SK-N-SH (cell line): ENCODE data around the gene NAT9. TPM values are rescaled to one million over a fixed set of nuclear protein-coding genes. Genes with fewer than 3 reads are reported as not detected.
A peak's percentile ranks its signal among the peaks of the same experiment; 100 is the strongest.

Experiments used
- CTCF ChIA-PET: fragments of 300-600, 350-600 bp; formaldehyde crosslinking; extraction: SDS; loops from one replicate; lab custom pipeline; 2021; lab: Yijun Ruan, JAX
- POLR2A ChIA-PET: fragments of 350-600 bp; sonication (Branson Sonifier 250); formaldehyde crosslinking; extraction: SDS; loops from one replicate; lab custom pipeline; 2020; ENCODE audit warnings: antibody characterized with exemption, inconsistent platforms; lab: Yijun Ruan, JAX
- DNase-seq: peaks from one replicate; pipeline ENCODE4 v3.0.0; 2012
- H2AFZ ChIP-seq: fragments of 200-600 bp; sonication (generic); 2 replicates; pipeline ENCODE4 v1.8.1; 2016; ENCODE audit warnings: antibody characterized with exemption, mild to moderate bottlenecking, low read depth
- H3F3A ChIP-seq: fragments of 200-600 bp; sonication (generic); replicated peaks from 2 replicates; pipeline ENCODE3; 2016; ENCODE audit warnings: antibody characterized with exemption, mild to moderate bottlenecking; ENCODE audit not compliant: insufficient read depth
- H3K27ac ChIP-seq, 2 experiments: fragments of 200-500 bp in 1 of 2; fragments of 200-600 bp in 1 of 2; sonication (Bioruptor generic) in 1 of 2; sonication (generic), shearing (Covaris generic) in 1 of 2; 2 replicates each; pipeline versions ENCODE4 v1.5.1 to v1.6.1; 2014 to 2016; ENCODE audit warnings: low read depth in 2 of 2, inconsistent platforms in 1 of 2, low read length in 1 of 2, mild to moderate bottlenecking in 1 of 2, mixed read lengths in 1 of 2
- H3K27me3 ChIP-seq: fragments of 200-600 bp; sonication (generic), shearing (Covaris generic); 2 replicates; pipeline ENCODE4 v1.6.1; 2016; ENCODE audit warnings: mixed run types; ENCODE audit not compliant: insufficient read depth
- H3K36me3 ChIP-seq, 2 experiments: fragments of 200-500 bp in 1 of 2; fragments of 200-600 bp in 1 of 2; sonication (Bioruptor generic) in 1 of 2; sonication (generic) in 1 of 2; replicated peaks in 1 of 2; 2 replicates each; pipeline versions ENCODE3 to v1.5.1; 2014 to 2016; ENCODE audit warnings: low read length in 1 of 2, mild to moderate bottlenecking in 1 of 2; ENCODE audit not compliant: insufficient read depth in 2 of 2, control insufficient read depth in 1 of 2
- H3K4me1 ChIP-seq, 2 experiments: fragments of 200-500 bp in 1 of 2; fragments of 200-600 bp in 1 of 2; sonication (Bioruptor generic) in 1 of 2; sonication (generic), shearing (Covaris generic) in 1 of 2; 2 replicates each; pipeline versions ENCODE4 v1.5.1 to v1.6.1; 2014 to 2016; ENCODE audit warnings: low read depth in 1 of 2, low read length in 1 of 2, mixed run types in 1 of 2; ENCODE audit not compliant: insufficient read depth in 2 of 2, control insufficient read depth in 1 of 2
- H3K4me2 ChIP-seq: fragments of 200-600 bp; sonication (generic), shearing (Covaris generic); 2 replicates; pipeline ENCODE4 v1.6.1; 2017; ENCODE audit warnings: mixed run types
- H3K4me3 ChIP-seq, 2 experiments: fragments of 200-500 bp in 1 of 2; fragments of 200-600 bp in 1 of 2; sonication (Bioruptor generic) in 1 of 2; sonication (generic), shearing (Covaris generic) in 1 of 2; 2 replicates each; pipeline versions ENCODE4 v1.5.1 to v1.8.1; 2014 to 2016; ENCODE audit warnings: low read depth in 2 of 2, inconsistent platforms in 1 of 2, low read length in 1 of 2, mild to moderate bottlenecking in 1 of 2, mixed read lengths in 1 of 2, moderate library complexity in 1 of 2
- H3K79me2 ChIP-seq: fragments of 200-600 bp; sonication (generic); 2 replicates; pipeline ENCODE4 v1.8.1; 2017; ENCODE audit warnings: mild to moderate bottlenecking; ENCODE audit not compliant: insufficient read depth
- H3K9ac ChIP-seq: fragments of 200-600 bp; sonication (generic); 2 replicates; pipeline ENCODE4 v1.6.1; 2017; ENCODE audit warnings: mixed run types
- H3K9me2 ChIP-seq: fragments of 200-600 bp; sonication (generic); 2 replicates; pipeline ENCODE4 v1.6.1; 2017; ENCODE audit warnings: mixed run types
- H3K9me3 ChIP-seq: fragments of 200-600 bp; sonication (generic); 2 replicates; pipeline ENCODE4 v1.6.1; 2017; ENCODE audit warnings: mixed run types, mild to moderate bottlenecking, moderate library complexity
- H4K20me1 ChIP-seq: fragments of 200-600 bp; sonication (generic); 2 replicates; pipeline ENCODE4 v1.6.1; 2017; ENCODE audit warnings: mild to moderate bottlenecking, mixed run types; ENCODE audit not compliant: insufficient read depth
- GATA2 ChIP-seq: sonication (generic); formaldehyde crosslinking; IDR thresholded peaks from 2 replicates; pipeline ENCODE4 v1.5.0; 2020; ENCODE audit warnings: mild to moderate bottlenecking, missing genetic modification reagents
- RAD21 ChIP-seq: IDR thresholded peaks from 2 replicates; pipeline ENCODE4 v1.6.1; 2012; ENCODE audit warnings: mild to moderate bottlenecking, low read length
- SMC3 ChIP-seq: IDR thresholded peaks from 2 replicates; pipeline ENCODE4 v1.6.1; 2012; ENCODE audit warnings: low read depth, low read length, improper control_type of control experiment
- TEAD4 ChIP-seq: IDR thresholded peaks from 2 replicates; pipeline ENCODE4 v1.4.0; 2012; ENCODE audit warnings: mild to moderate bottlenecking, borderline replicate concordance; ENCODE audit not compliant: insufficient read depth
- WGBS: methylation state at CpG from one replicate; pipeline ENCODE4 v1.1.6; 2017; ENCODE audit warnings: low lambda C conversion rate; 5-methylcytosine and 5-hydroxymethylcytosine counted together
- polyA plus RNA-seq, 3 experiments: library from polyadenylated mRNA; depleted of rRNA; stranded (reverse); fragments of >200 nt; gene quantifications; 2 replicates each; pipeline ENCODE4 v1.2.3, GENCODE V29; 2012
- TF ChIP-seq, protein P1 (sequence below): fragments of 200-600 bp; sonication (generic); IDR thresholded peaks from 2 replicates; pipeline ENCODE4 v1.6.1; 2017; ENCODE audit warnings: antibody characterized with exemption, mild to moderate bottlenecking, moderate library complexity
- TF ChIP-seq, protein P2 (sequence below): IDR thresholded peaks from 2 replicates; pipeline ENCODE4 v1.4.0; 2012; ENCODE audit warnings: low read depth, borderline replicate concordance
- TF ChIP-seq, protein P3 (sequence below): IDR thresholded peaks from 2 replicates; pipeline ENCODE4 v1.4.0; 2012; ENCODE audit warnings: low read depth, borderline replicate concordance

Gene NAT9
- polyA plus RNA-seq, 1 of the 3 experiments (the other 2 are of a cell fraction), result 117 TPM

DNA sequence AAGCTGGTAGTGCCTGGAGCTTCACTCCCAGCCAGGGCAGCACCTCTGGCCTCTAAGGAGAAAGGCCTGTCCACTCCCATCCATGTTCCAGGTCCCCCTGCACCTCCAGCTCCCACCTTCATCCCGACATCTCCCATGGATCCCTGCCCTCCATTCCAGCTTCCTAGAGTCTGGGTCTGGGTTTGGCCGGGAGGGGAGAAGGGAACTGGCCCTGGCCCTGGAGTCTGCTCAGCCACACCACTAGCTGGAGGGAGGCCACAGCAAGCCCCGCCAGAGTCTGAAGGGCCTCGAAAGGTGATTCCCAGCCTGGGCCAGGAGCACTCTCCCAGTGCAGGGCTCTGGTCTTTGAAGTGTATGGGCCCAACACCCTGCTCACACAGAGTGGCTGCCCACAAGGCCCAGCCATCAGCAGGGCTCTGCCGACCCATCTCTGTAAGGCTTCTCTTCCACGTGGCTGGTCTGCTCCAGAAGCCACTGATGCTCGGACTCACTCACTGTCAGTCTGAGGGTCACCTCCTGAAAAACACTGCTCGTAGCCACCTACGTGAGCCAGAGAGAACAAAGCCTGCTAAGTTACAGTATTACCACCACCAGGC lies 4.7 kb downstream of the NAT9 start:
- H3K9me2 ChIP-seq, result no peaks in the 10 kb centered on the region
- H3K27me3 ChIP-seq, result no peaks in the 10 kb centered on the region
- no peak for TF ChIP-seq GATA2 (CRISPR knock-in tag)
- TF ChIP-seq, protein P1, sequence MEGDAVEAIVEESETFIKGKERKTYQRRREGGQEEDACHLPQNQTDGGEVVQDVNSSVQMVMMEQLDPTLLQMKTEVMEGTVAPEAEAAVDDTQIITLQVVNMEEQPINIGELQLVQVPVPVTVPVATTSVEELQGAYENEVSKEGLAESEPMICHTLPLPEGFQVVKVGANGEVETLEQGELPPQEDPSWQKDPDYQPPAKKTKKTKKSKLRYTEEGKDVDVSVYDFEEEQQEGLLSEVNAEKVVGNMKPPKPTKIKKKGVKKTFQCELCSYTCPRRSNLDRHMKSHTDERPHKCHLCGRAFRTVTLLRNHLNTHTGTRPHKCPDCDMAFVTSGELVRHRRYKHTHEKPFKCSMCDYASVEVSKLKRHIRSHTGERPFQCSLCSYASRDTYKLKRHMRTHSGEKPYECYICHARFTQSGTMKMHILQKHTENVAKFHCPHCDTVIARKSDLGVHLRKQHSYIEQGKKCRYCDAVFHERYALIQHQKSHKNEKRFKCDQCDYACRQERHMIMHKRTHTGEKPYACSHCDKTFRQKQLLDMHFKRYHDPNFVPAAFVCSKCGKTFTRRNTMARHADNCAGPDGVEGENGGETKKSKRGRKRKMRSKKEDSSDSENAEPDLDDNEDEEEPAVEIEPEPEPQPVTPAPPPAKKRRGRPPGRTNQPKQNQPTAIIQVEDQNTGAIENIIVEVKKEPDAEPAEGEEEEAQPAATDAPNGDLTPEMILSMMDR, result no peak
- TF ChIP-seq RAD21, result no peak
- TF ChIP-seq, protein P2, sequence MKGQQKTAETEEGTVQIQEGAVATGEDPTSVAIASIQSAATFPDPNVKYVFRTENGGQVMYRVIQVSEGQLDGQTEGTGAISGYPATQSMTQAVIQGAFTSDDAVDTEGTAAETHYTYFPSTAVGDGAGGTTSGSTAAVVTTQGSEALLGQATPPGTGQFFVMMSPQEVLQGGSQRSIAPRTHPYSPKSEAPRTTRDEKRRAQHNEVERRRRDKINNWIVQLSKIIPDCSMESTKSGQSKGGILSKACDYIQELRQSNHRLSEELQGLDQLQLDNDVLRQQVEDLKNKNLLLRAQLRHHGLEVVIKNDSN, result no peak
- no peak for TF ChIP-seq TEAD4
- H3K4me3 ChIP-seq, result no peak overlapping the region
- H3K36me3 ChIP-seq, result peaks cover 30 to 48% of the 10 kb centered on the region in 2 experiments
- H3K9ac ChIP-seq, result no peak overlapping the region
- H3K79me2 ChIP-seq, result peaks cover 28% of the 10 kb centered on the region
- DNase-seq, result no peak
- no peak overlapping the region for H3K27ac ChIP-seq
- peaks cover 8% of the 10 kb centered on the region for H4K20me1 ChIP-seq
- WGBS, result 92% methylated on average over 9 of the region's 9 CpGs
- no peaks in the 10 kb centered on the region for H3K9me3 ChIP-seq
- H3F3A ChIP-seq, result peaks cover 44% of the 10 kb centered on the region
- ChIA-PET CTCF (interaction anchor here (0.6 to 98.1 kb wide), 31 partner anchors 8 to 392 kb away, joined by 3 to 3869 read pairs (median 4); partner anchors contain the start of genes FDXR, GRIN2C, NHERF1 and RAB37), POLR2A (interaction anchor here (0.7 to 2.9 kb wide), 3 partner anchors 11 to 26 kb away, joined by 3 to 20 read pairs (median 9); no protein-coding TSS in a partner anchor)
- no peak overlapping the region for H2AFZ ChIP-seq
- no peak overlapping the region for H3K4me2 ChIP-seq
- H3K4me1 ChIP-seq, result peaks cover 23 to 29% of the 10 kb centered on the region in 2 experiments; a peak in 3 of 4 replicates

DNA sequence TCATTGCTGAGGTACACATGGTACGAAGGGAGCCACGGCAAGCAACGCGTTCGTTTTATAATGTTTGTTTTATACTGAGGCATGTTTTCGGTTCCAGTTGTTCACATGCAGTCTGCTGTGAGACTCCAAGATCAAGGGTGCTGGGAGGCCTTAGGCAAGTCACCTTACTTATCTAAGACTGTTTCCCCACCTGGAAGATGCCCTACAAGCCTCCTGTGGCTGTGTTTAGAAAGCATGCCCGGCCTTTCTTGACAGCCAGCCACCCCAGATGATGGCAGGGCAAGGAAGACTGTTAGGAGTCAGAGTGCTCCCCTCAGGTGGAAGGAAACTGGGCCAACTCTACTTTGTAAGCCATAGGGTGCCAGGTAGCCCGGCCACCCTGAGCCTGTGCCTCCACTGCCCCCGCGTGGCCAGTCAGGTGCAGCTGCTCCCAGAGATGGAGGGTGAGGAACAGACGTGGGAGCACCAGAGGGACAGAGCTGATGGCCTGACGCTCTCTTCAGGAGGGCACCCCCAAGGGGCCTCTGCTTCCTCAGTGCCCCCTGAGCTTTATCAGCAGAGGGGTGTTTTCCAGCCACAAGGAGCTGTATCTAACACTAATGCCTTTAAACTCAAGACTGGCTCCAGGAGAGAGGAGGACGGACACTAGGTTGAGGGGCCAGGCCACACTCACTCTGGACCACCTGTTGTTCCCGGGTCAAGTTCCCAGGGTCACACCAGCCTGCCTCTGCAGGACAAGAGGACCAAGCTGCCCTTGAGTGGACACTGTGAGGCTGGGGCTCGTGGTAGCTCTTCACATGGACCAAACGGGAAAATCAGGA lies 5.4 kb downstream of the NAT9 start:
- TF ChIP-seq RAD21 (peak; percentile 98), SMC3 (peak; percentile 97)
- TF ChIP-seq, protein P1, result peak; percentile 85
- TF ChIP-seq, protein P3, sequence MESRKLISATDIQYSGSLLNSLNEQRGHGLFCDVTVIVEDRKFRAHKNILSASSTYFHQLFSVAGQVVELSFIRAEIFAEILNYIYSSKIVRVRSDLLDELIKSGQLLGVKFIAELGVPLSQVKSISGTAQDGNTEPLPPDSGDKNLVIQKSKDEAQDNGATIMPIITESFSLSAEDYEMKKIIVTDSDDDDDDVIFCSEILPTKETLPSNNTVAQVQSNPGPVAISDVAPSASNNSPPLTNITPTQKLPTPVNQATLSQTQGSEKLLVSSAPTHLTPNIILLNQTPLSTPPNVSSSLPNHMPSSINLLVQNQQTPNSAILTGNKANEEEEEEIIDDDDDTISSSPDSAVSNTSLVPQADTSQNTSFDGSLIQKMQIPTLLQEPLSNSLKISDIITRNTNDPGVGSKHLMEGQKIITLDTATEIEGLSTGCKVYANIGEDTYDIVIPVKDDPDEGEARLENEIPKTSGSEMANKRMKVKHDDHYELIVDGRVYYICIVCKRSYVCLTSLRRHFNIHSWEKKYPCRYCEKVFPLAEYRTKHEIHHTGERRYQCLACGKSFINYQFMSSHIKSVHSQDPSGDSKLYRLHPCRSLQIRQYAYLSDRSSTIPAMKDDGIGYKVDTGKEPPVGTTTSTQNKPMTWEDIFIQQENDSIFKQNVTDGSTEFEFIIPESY, result no peak
- TF ChIP-seq, all 33 proteins: peak for 3
- Histone ChIP-seq H3K27me3 (no peaks in the 10 kb centered on the region), H3K79me2 (peaks cover 23% of the 10 kb centered on the region), H3K9me2 (no peaks in the 10 kb centered on the region), H3K4me1 (peaks cover 23 to 29% of the 10 kb centered on the region in 2 experiments; a peak in 3 of 4 replicates), H3F3A (peaks cover 44% of the 10 kb centered on the region), H3K9me3 (no peaks in the 10 kb centered on the region), H3K4me2 (no peak overlapping the region), H3K9ac (no peak overlapping the region), H3K4me3 (no peak overlapping the region), H3K36me3 (peaks cover 30 to 48% of the 10 kb centered on the region in 2 experiments), H2AFZ (no peak overlapping the region), H3K27ac (no peak overlapping the region), H4K20me1 (peaks cover 8% of the 10 kb centered on the region)
- 62% methylated on average over 13 of the region's 16 CpGs for WGBS
- POLR2A ChIA-PET, result interaction anchor here (0.7 to 2.9 kb wide), 4 partner anchors 10 to 25 kb away, joined by 3 to 20 read pairs (median 9); no protein-coding TSS in a partner anchor
- CTCF ChIA-PET, result interaction anchor here (0.6 to 98.1 kb wide), 31 partner anchors 9 to 391 kb away, joined by 3 to 3869 read pairs (median 4); partner anchors contain the start of genes FDXR, GRIN2C, NHERF1 and RAB37
- peak; percentile 91 for DNase-seq
